ENCODE measurements around the gene LRIG1.

DNA sequence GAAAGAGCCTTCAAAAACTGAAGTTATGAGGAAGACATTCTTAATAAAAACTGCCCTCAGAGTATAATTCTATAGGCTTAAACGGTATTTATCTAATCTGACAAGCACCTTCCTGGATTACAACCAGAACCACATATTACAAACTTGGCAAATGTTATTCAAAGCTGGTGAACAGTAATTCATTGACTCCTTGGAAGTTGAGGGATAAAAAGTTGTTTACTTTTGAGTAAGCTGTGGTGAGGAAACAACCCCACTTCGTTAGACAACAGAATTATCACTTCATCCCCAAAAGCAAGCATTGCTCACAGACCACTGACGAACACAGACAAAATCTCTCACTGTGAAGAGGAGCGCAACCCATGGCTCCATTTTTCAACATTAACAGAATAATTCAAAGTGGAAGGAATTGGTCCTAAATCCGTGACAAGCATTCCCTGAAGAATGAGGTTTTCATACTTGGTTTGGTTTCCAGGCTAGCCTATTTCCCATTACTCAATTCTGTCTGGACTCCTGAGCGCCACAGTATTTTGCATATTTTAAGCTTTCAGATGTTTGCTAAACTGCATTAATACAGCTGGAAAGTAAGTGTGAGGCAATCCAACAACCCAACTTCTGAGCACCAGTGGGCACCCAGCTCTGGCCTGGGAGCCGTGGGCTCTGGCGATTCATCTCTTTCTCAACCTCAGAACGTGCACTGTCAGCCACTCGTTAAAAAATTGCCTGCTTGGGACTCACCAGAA lies 32.7 kb downstream of the LRIG1 start:
- TF ChIP-seq, protein P1, sequence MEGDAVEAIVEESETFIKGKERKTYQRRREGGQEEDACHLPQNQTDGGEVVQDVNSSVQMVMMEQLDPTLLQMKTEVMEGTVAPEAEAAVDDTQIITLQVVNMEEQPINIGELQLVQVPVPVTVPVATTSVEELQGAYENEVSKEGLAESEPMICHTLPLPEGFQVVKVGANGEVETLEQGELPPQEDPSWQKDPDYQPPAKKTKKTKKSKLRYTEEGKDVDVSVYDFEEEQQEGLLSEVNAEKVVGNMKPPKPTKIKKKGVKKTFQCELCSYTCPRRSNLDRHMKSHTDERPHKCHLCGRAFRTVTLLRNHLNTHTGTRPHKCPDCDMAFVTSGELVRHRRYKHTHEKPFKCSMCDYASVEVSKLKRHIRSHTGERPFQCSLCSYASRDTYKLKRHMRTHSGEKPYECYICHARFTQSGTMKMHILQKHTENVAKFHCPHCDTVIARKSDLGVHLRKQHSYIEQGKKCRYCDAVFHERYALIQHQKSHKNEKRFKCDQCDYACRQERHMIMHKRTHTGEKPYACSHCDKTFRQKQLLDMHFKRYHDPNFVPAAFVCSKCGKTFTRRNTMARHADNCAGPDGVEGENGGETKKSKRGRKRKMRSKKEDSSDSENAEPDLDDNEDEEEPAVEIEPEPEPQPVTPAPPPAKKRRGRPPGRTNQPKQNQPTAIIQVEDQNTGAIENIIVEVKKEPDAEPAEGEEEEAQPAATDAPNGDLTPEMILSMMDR (IDR thresholded peaks at IDR 0.05): no peak
- TF ChIP-seq POLR2A (IDR thresholded peaks at IDR 0.05): no peak
